Naive thymus-derived CD4-positive, alpha-beta T cell (primary cell): ENCODE measurements around the gene DOK6. TPM values are rescaled to one million over a fixed set of nuclear protein-coding genes. Genes with fewer than 3 reads are reported as not detected.
A peak's percentile ranks its signal among the peaks of the same experiment; 100 is the strongest.

Experiments used
- ATAC-seq: fragments of 150-1000 bp; cut with Tn5 transposase; 2 replicates; pipeline ENCODE4 v1.10.0; 2021; ENCODE audit warnings: mild to moderate bottlenecking, moderate library complexity
- CTCF ChIA-PET: fragments of 350-600 bp; sonication (Branson Sonifier 250); formaldehyde crosslinking; loops from one replicate; lab custom pipeline; 2021; ENCODE audit warnings: antibody characterized with exemption; lab: Charles Lee
- POLR2A ChIA-PET: fragments of 350-600 bp; sonication (Branson Sonifier 250); formaldehyde crosslinking; loops from one replicate; lab custom pipeline; 2021; ENCODE audit warnings: antibody characterized with exemption, inconsistent platforms; lab: Charles Lee
- DNase-seq, 9 donors: peaks; one replicate each; pipeline versions ENCODE4 v3.0.0 to v3.0.0-alpha.2; 2020 to 2022; ENCODE audit warnings: mixed read lengths in 1 of 9
- H3K27ac ChIP-seq: one replicate; pipeline ENCODE4 v1.7.0; 2013; ENCODE audit warnings: mild to moderate bottlenecking, low read depth, low read length, moderate library complexity
- H3K27me3 ChIP-seq, 2 donors: one replicate each; pipeline ENCODE4 v1.7.0; 2013; ENCODE audit warnings: low read length in 2 of 2, mild to moderate bottlenecking in 2 of 2, moderate library complexity in 2 of 2; ENCODE audit not compliant: control insufficient read depth in 2 of 2, insufficient read depth in 2 of 2
- H3K36me3 ChIP-seq, 3 experiments: 1 replicate in 2 of 3; 2 replicates in 1 of 3; pipeline ENCODE4 v1.7.0; 2013; ENCODE audit warnings: low read length in 3 of 3, mild to moderate bottlenecking in 3 of 3, moderate library complexity in 1 of 3; ENCODE audit not compliant: insufficient read depth in 3 of 3, control insufficient read depth in 2 of 3
- H3K4me1 ChIP-seq, 2 donors: one replicate each; pipeline ENCODE4 v1.7.0; 2013; ENCODE audit warnings: low read length in 2 of 2, mild to moderate bottlenecking in 2 of 2, moderate library complexity in 1 of 2; ENCODE audit not compliant: control insufficient read depth in 2 of 2, insufficient read depth in 2 of 2
- H3K4me3 ChIP-seq: 2 replicates; pipeline ENCODE4 v1.7.0; 2013; ENCODE audit warnings: mild to moderate bottlenecking, low read length
- H3K9me3 ChIP-seq, 3 experiments: 1 replicate in 2 of 3; 2 replicates in 1 of 3; pipeline ENCODE4 v1.7.0; 2013; ENCODE audit warnings: low read length in 3 of 3; ENCODE audit not compliant: control insufficient read depth in 2 of 3
- H3K27ac Mint-ChIP-seq, 9 donors: one replicate each; pipeline ENCODE4 v1.8.0; 2020 to 2022; ENCODE audit warnings: mixed read lengths in 9 of 9, mild to moderate bottlenecking in 8 of 9, moderate library complexity in 5 of 9, inconsistent platforms in 2 of 9
- H3K27me3 Mint-ChIP-seq, 5 donors: one replicate each; pipeline ENCODE4 v1.8.0; 2021 to 2022; ENCODE audit warnings: mixed read lengths in 5 of 5, mild to moderate bottlenecking in 1 of 5
- H3K36me3 Mint-ChIP-seq, 5 donors: one replicate each; pipeline ENCODE4 v1.8.0; 2020 to 2022; ENCODE audit warnings: mixed read lengths in 5 of 5, mild to moderate bottlenecking in 3 of 5, inconsistent platforms in 1 of 5
- H3K4me1 Mint-ChIP-seq, 7 donors: one replicate each; pipeline ENCODE4 v1.8.0; 2020 to 2022; ENCODE audit warnings: mixed read lengths in 7 of 7, mild to moderate bottlenecking in 3 of 7, inconsistent platforms in 1 of 7
- H3K4me3 Mint-ChIP-seq, 10 donors: one replicate each; pipeline ENCODE4 v1.8.0; 2020 to 2022; ENCODE audit warnings: mild to moderate bottlenecking in 10 of 10, mixed read lengths in 10 of 10, moderate library complexity in 6 of 10, inconsistent platforms in 2 of 10
- H3K9me3 Mint-ChIP-seq, 11 donors: one replicate each; pipeline ENCODE4 v1.8.0; 2020 to 2022; ENCODE audit warnings: mixed read lengths in 11 of 11, mild to moderate bottlenecking in 4 of 11, inconsistent platforms in 1 of 11, moderate library complexity in 1 of 11
- intact Hi-C, 2 donors: fragments of 100-400 bp; cut with micrococcal nuclease; formaldehyde crosslinking; loops; one replicate each; pipeline ENCODE4 v1.15.1; 2023
- polyA plus RNA-seq, 2 donors: library from polyadenylated mRNA; unstranded; fragments of 300-500 nt; fragmentation: Illumina TruSeq; gene quantifications; one replicate each; pipeline ENCODE4 v1.2.3, GENCODE V29; 2021
- total RNA-seq, 6 experiments: library from RNA in 5 of 6; stranded (reverse) in 5 of 6; gene quantifications; 1 replicate in 5 of 6; 2 replicates in 1 of 6; pipeline ENCODE4 v1.2.3 and lab custom pipeline; 2021 to 2026

Gene DOK6
- total and polyA plus RNA-seq, 7 experiments from 2014 or later: 0.06 to 0.11 TPM; not detected in 5

DNA sequence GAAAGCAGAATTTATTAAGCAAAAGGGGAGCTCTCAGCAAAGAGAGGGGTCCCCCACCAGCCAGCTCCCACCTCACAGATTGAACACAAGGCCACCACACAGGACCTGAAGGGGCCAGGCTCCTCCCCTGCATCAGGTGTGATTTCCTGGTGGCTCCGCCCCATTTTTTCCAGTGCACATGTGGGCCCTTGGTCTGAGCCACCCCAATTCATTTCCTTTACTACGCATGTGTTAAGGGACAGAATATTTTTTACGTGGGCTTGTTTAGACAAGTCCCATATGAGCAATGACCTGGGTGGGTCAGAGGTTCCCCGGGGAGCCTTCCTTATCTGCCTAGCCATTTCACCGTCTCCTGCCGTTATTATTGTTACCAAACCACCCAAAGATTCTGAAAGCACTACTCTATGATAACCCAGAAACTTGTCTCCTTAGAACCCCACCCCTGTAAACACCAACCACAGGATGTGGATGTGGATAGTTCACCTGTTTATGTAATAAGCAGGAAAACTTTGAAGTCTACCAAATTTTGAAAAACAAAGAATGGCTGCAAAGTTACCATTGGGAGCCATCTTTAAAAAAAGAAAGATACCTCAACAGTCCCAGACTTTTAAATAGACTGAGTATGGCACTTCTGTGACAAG is 355.3 kb downstream of the DOK6 start:
- peak in 7 of 9 donors; percentile 11 to 66 (median 47) for DNase-seq
- no peaks in the 10 kb centered on the region for H3K27me3 ChIP-seq

DNA sequence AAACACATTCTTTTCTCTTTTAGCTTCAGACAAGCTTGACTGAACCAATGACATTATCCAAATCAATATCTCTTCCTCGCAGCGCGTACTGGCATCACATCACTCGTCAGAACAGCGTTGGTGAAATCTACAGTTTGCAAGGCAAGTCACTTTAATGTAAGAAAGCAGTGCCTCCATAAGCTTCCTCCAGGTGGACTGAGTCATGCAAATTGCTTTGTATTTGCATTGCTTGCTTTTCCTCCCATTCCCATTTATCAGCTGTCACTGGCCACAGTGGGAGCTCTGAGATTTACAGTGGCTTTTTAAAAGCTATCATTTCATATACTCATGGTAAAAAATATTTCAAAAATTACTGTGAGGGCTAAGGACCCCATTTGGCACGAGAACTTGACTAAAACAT is 357.0 kb downstream of the DOK6 start:
- Histone ChIP-seq H3K27me3 (no peaks in the 10 kb centered on the region), H3K27ac (no peak overlapping the region), H3K9me3 (peaks cover 0 to 6% (median 0%) of the 10 kb centered on the region in 3 experiments), H3K36me3 (no peaks in the 10 kb centered on the region), H3K4me3 (no peak overlapping the region), H3K4me1 (peaks cover 5 to 10% of the 10 kb centered on the region in 2 donors)
- ChIA-PET CTCF (no interaction called here), POLR2A (no interaction called here)
- Mint-ChIP-seq H3K27me3 (no peaks in the 10 kb centered on the region), H3K4me3 (peak overlapping the region in 2 of 10 donors; percentile 43 to 63), H3K9me3 (peaks cover 4 to 39% (median 18%) of the 10 kb centered on the region in 11 donors), H3K27ac (peak overlapping the region in 3 of 9 donors; percentile 40 to 60 (median 40)), H3K36me3 (peaks cover 11 to 32% (median 24%) of the 10 kb centered on the region in 5 donors), H3K4me1 (peaks cover 17 to 59% (median 48%) of the 10 kb centered on the region in 7 donors)
- no peak for ATAC-seq
- DNase-seq: no peak
- intact Hi-C loops: no loop called here

More for the DNA sequence above, 355.3 kb downstream of the DOK6 start:
- H3K36me3 Mint-ChIP-seq: peaks cover 11 to 29% (median 19%) of the 10 kb centered on the region in 5 donors
- no peak overlapping the region for H3K27ac ChIP-seq
- H3K4me1 ChIP-seq: peaks cover 5 to 10% of the 10 kb centered on the region in 2 donors
- H3K4me3 Mint-ChIP-seq: peak overlapping the region; percentile 2 to 63 (median 30)
- H3K9me3 ChIP-seq: peaks cover 0 to 6% (median 0%) of the 10 kb centered on the region in 3 experiments
- intact Hi-C loops: no loop called here
- peaks cover 17 to 60% (median 48%) of the 10 kb centered on the region in 7 donors for H3K4me1 Mint-ChIP-seq
- no peak overlapping the region for H3K4me3 ChIP-seq
- H3K27me3 Mint-ChIP-seq: no peaks in the 10 kb centered on the region
- POLR2A ChIA-PET: interaction anchor here (1.9 kb wide), 1 partner anchor 201 kb away, joined by 5 read pairs; no protein-coding TSS in a partner anchor
- CTCF ChIA-PET: interaction anchor here (1.0 kb wide), 1 partner anchor 51 kb away, joined by 3 read pairs; no protein-coding TSS in a partner anchor
- peak overlapping the region; percentile 12 to 86 (median 61) for H3K27ac Mint-ChIP-seq
- H3K9me3 Mint-ChIP-seq: peaks cover 4 to 39% (median 18%) of the 10 kb centered on the region in 11 donors
- no peaks in the 10 kb centered on the region for H3K36me3 ChIP-seq
- ATAC-seq: peak; percentile 58

DNA sequence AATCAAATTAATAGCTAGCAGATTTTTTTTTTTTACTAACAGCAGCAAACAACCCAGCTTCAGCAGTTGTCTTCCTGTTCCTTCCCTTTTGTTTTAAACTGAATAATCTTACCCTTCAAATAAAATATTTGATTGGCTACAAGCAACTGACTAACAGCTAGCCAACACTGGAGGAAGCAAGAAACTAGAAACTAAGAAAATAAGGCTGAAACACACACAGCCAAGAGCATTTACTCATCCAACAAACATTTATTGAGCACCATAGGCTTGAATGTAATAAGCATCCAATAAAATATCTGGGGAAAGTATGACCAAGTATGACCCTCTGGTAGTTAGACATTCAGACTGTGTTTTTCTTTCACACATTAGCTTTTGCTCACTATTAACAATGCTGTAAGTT is 357.8 kb downstream of the DOK6 start:
- no peak for ATAC-seq
- H3K4me3 ChIP-seq: no peak overlapping the region
- H3K9me3 Mint-ChIP-seq: peaks cover 4 to 39% (median 18%) of the 10 kb centered on the region in 11 donors
- no peaks in the 10 kb centered on the region for H3K27me3 Mint-ChIP-seq
- peak overlapping the region in 5 of 9 donors; percentile 7 to 40 (median 21) for H3K27ac Mint-ChIP-seq
- H3K4me1 ChIP-seq: peaks cover 5 to 10% of the 10 kb centered on the region in 2 donors
- ChIA-PET CTCF (no interaction called here), POLR2A (no interaction called here)
- peaks cover 0 to 6% (median 0%) of the 10 kb centered on the region in 3 experiments for H3K9me3 ChIP-seq
- H3K4me1 Mint-ChIP-seq: peaks cover 18 to 52% (median 45%) of the 10 kb centered on the region in 7 donors
- no peaks in the 10 kb centered on the region for H3K36me3 ChIP-seq
- H3K27me3 ChIP-seq: no peaks in the 10 kb centered on the region
- peaks cover 11 to 31% (median 24%) of the 10 kb centered on the region in 5 donors for H3K36me3 Mint-ChIP-seq
- H3K4me3 Mint-ChIP-seq: peak overlapping the region in 2 of 10 donors; percentile 23 to 63
- DNase-seq: no peak
- no peak overlapping the region for H3K27ac ChIP-seq
- intact Hi-C loops: no loop called here

DNA sequence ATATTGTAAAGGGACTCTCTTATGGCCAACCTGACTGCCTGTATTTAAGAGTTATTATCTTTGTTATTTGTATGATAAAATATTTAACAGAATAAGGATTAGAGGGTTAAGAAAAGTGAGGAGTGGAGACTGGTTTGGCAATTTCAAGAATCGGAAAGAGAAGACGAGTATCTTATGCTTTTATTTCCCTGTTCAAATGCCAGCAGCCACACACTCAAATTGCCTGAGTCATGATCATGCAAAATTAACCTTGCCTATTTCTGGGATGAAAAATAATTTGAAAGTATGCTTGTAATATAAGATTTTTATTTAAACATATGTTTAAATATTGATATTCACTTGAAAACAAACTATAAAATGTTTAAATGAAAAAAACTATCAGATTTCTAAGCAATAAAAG is 358.4 kb downstream of the DOK6 start:
- intact Hi-C loops: no loop called here
- no peak overlapping the region for H3K27ac ChIP-seq
- Mint-ChIP-seq H3K36me3 (peaks cover 11 to 31% (median 26%) of the 10 kb centered on the region in 5 donors), H3K4me1 (peaks cover 14 to 48% (median 43%) of the 10 kb centered on the region in 7 donors), H3K27me3 (no peaks in the 10 kb centered on the region), H3K4me3 (no peak overlapping the region), H3K27ac (peak overlapping the region in 1 of 9 donors; percentile 21), H3K9me3 (peaks cover 4 to 37% (median 18%) of the 10 kb centered on the region in 11 donors)
- ChIA-PET POLR2A (no interaction called here), CTCF (no interaction called here)
- ATAC-seq (no peak), DNase-seq (no peak)
- no peaks in the 10 kb centered on the region for H3K36me3 ChIP-seq
- H3K9me3 ChIP-seq: peaks cover 0 to 6% (median 0%) of the 10 kb centered on the region in 3 experiments
- no peaks in the 10 kb centered on the region for H3K27me3 ChIP-seq
- H3K4me3 ChIP-seq: no peak overlapping the region
- peaks cover 5 to 10% of the 10 kb centered on the region in 2 donors for H3K4me1 ChIP-seq

DNA sequence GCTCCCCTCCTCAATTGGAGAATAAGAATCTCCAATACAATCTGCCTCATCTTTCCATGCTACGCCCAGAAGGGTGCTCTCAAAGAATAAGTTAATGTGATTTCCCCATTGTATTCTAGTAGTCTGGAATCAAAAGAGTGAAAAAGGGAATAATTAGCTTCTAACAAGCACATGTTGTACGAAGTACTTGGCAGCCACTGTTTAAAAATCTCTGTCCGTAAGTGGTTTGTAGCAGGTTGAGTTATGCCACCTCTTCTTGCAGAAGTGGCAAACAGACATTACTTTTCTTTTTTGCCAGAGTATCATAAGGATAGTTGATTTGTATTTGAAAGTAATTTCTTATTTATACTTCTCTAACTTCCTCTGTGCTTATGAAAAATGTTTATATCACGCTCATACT is 362.3 kb downstream of the DOK6 start:
- intact Hi-C loops: no loop called here
- Mint-ChIP-seq H3K4me1 (peaks cover 3 to 9% (median 8%) of the 10 kb centered on the region in 7 donors), H3K27me3 (no peaks in the 10 kb centered on the region), H3K9me3 (peaks cover 0 to 5% (median 0%) of the 10 kb centered on the region in 11 donors), H3K36me3 (peaks cover 0 to 11% (median 7%) of the 10 kb centered on the region in 5 donors), H3K4me3 (no peak overlapping the region), H3K27ac (no peak overlapping the region)
- DNase-seq (no peak), ATAC-seq (no peak)
- no peaks in the 10 kb centered on the region for H3K27me3 ChIP-seq
- H3K9me3 ChIP-seq: no peaks in the 10 kb centered on the region
- no peaks in the 10 kb centered on the region for H3K36me3 ChIP-seq
- no peaks in the 10 kb centered on the region for H3K4me1 ChIP-seq
- ChIA-PET POLR2A (interaction anchor here (0.5 kb wide), 1 partner anchor 171 kb away, joined by 3 read pairs; no protein-coding TSS in a partner anchor), CTCF (no interaction called here)
- H3K27ac ChIP-seq: no peak overlapping the region
- H3K4me3 ChIP-seq: no peak overlapping the region

DNA sequence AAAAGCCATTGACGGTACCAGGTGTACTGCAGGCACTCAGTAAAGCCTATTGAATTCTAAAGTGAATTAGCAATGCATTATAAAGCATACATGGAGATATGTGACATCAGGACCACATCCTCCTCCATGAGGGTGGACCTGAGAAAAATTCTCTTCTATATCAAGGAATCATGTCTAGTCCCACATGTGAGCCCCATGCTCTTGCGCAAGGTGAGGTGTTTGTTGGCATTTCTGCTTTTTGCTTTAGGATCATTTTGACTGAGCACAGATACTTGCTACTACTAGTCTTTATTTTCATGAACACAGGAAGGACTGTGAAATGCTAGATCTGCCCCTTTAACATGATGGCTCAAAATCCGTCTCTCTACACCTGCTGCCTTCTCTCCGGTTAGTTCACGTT is 363.1 kb downstream of the DOK6 start:
- peaks cover 0 to 5% (median 0%) of the 10 kb centered on the region in 11 donors for H3K9me3 Mint-ChIP-seq
- H3K4me3 ChIP-seq: no peak overlapping the region
- H3K4me1 Mint-ChIP-seq: peaks cover 0 to 3% (median under 1%) of the 10 kb centered on the region in 7 donors
- no peaks in the 10 kb centered on the region for H3K36me3 ChIP-seq
- H3K27me3 Mint-ChIP-seq: no peaks in the 10 kb centered on the region
- no peak overlapping the region for H3K27ac Mint-ChIP-seq
- CTCF ChIA-PET: no interaction called here
- DNase-seq: no peak
- intact Hi-C loops: no loop called here
- ATAC-seq: no peak
- H3K4me3 Mint-ChIP-seq: no peak overlapping the region
- POLR2A ChIA-PET: no interaction called here
- no peaks in the 10 kb centered on the region for H3K9me3 ChIP-seq
- H3K4me1 ChIP-seq: no peaks in the 10 kb centered on the region
- peaks cover 0 to 12% (median 11%) of the 10 kb centered on the region in 5 donors for H3K36me3 Mint-ChIP-seq
- H3K27me3 ChIP-seq: no peaks in the 10 kb centered on the region
- no peak overlapping the region for H3K27ac ChIP-seq
